GM12874 (cell line): ENCODE measurements around the gene SETD1B.
A peak's percentile ranks its signal among the peaks of the same experiment; 100 is the strongest.

Source experiments
- TF ChIP-seq, protein P1 (sequence below): IDR thresholded peaks from 2 replicates; pipeline ENCODE4 v1.5.1; 2011; ENCODE audit warnings: low read depth, mild to moderate bottlenecking, control low read depth, low read length, moderate library complexity; ENCODE audit not compliant: insufficient read depth

Gene SETD1B

DNA sequence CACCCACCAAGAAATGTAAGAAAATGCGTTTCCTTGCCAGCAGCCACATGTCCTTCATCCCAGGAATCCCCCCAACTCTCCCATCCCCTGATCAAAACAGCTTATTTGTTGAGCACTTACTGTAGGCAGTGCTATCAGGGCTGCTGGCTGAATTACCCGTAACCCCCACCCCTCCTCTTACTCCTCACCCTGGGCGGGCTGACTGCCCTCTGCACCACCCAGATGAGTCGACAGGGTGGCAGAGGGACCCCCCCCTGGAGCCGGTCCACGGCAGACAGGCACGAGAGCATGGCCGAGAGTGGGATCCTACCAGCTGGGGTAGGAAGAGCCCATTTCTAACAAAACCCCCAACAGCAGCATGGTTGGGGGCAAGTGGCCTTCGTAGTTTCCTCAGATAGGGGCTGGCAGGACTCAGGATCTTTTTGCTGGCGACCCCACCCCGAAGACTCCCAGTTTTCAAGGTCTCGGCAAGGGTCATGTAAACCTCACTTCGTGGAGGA, 9.2 kb upstream of the SETD1B start:
- TF ChIP-seq, protein P1, sequence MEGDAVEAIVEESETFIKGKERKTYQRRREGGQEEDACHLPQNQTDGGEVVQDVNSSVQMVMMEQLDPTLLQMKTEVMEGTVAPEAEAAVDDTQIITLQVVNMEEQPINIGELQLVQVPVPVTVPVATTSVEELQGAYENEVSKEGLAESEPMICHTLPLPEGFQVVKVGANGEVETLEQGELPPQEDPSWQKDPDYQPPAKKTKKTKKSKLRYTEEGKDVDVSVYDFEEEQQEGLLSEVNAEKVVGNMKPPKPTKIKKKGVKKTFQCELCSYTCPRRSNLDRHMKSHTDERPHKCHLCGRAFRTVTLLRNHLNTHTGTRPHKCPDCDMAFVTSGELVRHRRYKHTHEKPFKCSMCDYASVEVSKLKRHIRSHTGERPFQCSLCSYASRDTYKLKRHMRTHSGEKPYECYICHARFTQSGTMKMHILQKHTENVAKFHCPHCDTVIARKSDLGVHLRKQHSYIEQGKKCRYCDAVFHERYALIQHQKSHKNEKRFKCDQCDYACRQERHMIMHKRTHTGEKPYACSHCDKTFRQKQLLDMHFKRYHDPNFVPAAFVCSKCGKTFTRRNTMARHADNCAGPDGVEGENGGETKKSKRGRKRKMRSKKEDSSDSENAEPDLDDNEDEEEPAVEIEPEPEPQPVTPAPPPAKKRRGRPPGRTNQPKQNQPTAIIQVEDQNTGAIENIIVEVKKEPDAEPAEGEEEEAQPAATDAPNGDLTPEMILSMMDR, result no peak

DNA sequence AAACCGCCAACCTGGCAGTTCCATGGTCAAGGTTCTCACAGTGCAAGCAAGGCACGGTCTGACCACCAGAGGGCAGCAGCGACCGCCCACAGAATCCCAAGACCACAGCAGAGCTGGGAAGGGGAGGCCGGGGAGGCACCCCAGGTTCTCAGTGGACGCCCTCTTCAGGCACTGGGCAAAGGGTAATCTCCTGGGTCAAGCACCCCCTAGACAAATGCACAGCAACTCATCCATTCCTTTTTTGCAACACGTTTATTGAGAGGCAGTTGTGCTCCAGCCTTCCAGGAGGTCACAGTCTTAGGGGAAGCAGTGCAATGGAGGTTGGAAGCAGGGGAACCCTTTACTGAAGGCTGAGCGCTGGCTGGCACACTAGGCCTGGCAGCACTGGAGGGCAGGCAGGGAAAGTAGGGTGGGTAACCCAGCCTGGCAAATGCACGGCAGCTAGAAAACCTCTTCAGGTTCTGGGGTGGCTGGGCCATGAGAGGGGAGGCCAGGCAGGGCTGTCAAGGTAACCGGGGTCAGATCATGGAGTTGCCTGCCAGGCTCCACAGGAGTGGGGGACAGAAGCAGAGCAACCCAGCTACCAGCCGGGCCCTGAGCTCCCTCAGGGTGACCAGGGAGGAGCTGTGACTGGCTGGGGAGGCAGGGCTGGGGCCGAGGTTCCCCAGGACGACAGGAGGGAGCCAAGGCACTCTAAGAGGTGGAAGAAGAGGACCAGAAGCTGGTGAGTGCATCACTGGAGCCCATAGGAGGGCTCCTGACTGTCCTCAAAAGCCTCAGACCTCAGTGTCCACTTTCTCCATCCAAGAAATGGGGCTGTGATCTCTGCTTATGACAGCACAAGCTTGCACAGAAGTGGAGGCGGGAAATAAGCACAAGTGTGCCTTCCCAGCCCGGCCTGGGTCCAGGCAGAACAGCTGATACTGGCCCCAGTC, 8.5 kb upstream of the SETD1B start:
- TF ChIP-seq, protein P1, result peak; percentile 95

DNA sequence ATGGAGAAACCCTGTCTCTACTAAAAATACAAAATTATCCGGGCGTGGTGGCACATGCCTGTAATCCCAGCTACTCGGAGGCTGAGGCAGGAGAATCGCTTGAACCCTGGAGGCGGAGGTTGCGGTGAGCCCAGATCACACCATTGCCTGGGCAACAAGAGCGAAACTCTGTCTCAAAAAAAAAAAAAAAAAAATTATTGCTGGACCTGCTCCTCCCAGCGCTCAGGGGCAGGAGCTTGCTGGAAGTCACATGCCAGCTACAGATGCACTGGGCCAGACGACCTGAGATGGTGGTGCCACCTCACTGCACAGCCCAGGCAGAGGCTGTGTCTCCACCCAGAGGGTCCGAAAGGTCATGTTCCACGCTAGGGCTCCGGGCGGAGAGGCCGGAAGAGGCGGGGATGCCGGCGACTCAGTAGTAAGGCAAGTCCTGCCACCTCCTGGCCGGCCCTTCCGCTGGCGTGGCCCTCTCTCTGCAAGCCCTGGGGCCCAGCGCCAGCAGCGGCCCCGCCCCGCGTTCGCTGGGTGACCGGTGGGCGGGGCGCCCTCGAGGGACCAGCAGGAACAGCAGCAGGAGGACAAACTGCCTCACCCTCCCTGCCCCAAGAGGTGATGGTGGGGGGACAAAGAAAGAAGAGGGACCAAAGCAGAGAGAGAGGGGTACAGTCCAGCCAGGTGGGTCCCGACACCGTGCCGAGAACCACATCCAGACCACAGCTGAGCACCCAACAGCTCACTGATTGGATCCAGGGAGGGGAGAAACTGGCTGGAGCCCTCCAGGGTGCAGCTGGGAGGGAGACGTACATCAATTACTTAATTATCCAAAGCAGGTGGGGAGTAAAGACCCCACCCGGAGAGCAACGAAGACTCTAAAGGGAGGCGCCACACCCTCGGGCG, 6.7 kb upstream of the SETD1B start:
- TF ChIP-seq, protein P1, result no peak

DNA sequence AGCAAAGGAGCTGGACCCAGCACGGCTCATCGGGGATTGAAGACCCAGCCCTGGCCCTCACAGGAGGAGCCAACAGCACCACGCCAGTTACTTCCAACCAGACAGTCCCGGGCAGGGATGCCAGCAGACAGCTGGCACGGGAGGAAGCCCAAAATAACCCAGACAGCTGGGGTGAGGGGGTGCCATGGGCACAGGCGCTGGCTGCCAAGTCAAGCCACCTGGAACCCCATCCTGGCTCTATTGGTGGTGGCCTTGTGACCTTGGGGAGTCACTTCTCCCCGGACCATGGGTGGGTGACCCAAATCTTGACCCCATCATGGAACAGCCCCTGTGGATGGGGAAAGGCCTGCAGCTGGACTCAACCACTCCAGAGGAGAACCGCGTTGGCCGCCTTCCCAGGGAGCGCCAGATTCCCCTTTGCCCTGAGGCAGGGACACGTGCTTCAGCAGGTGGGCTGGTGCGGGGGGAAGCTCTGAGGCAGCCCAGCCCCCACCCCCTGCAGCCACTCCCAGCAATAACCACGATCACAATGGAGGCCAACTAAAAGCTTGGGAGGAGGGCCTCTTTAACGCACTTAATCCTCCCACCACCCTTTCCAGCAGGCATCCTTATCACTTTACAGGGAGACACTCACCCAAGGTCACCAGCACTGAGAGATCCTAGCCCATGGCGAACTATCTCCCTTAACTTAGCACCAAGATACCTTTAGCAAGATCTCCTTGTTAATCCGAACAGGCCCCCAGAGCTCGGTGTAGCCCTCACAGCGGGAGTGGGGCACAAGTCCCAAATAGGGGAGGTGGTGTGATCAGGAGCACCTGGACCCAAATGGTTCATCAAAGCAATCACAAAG, 5.6 kb upstream of the SETD1B start:
- TF ChIP-seq, protein P1, result no peak

DNA sequence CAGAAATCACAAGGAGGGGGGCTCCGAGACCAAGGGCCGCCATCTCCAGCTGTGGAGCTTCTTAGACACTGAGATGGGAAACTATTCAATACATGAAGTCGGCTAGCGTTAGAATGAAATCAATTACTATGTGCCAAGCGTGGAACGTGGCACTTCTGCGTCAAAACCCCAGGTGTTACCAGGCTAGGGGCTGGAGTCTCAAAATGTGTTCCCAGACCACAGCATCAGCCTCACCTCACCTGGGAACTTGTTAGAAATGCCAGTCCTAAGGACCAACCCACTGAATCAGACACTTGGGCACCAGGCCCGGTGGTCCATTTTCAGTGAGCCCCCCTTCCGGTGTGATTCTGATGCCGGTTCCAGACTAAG, 5.0 kb upstream of the SETD1B start:
- TF ChIP-seq, protein P1, result no peak

DNA sequence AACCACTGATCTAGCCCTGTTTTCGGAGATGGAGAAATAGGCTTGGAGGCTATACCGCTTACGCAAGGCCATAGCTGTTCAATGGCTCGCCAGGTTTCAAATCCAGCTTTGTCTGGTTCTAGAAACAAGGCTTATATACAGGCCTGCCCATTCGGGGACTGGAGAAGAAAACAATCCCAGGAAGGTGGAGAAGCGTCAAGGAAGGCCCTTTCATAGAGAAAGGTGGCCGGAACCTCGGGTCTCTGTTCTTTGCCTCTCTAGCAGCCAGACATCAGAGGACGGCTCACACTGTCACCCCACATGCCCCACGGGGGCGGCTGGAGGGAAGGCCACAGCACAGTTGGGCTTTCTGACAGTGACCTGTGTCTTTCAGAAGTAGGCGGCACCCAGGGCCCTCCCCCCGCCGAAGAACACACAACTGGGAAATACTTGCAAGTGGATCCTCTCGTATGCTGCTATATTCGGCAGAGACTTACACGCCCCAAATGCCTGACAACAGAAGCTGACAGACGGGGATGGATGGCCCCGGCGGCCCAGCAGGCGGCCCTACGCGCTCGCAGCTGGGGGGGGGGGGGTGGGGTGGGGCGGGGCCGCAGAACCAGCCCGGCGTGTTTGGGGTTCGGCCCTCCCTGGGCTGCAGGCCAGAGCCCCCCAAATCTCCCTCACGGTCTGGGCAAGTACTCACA, 4.5 kb upstream of the SETD1B start:
- TF ChIP-seq, protein P1, result no peak
